ENCODE results near the gene COL12A1.

DNA sequence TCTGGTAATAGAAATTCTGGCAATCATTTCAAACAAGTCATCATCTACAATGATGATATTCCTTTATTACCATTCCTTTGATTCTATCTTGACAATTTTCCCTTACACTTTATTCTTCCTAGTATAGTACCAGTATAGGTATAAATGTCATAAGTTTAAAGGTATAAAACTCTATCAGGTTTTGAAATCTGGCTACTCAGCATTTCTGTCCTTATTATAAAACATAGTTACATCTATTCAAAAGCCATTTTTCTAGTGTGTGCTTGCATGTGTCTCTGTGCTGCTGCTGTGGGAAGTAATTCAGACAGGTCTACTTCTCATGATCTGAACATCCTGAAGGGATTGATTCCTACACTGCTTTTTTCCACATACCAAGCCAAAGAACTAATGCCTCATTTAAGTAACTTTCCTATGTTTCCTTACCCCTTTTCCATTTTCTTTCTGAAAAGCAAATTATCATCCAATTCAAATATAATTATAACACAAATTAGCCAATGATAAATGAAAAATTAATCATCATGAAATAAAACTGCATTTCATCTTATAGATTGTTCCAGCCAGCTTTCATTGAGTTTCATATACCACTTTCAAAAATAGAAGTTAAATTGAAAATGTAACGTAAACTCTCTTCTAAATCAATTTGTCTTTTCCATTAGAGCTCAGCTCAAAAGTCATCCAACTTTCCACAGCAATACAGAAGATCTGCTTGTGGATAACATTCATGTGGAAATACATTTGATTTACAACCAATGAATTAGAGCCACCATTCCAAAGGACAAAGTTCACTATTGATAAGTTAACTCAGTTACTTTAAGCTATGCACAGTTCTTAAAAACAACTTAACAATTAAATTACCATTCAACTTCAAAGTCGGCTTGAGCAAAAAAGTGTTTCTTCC, 35.9 kb downstream of the COL12A1 start:
- no peak for TF ChIP-seq GATA2 (IDR thresholded peaks at IDR 0.05; ENCODE audit: low read depth, low read length)
- no peak for TF ChIP-seq GATA3 (IDR thresholded peaks at IDR 0.05; ENCODE audit: low read depth, low read length)

All from SH-SY5Y (cell line).